HG02571 (cell line): Measurements from ENCODE around the gene SLC10A7.
A peak's percentile ranks its signal among the peaks of the same experiment; 100 is the strongest.

Experiments used
- ATAC-seq: cut with Tn5 transposase; IDR thresholded peaks from one replicate; pipeline ENCODE4 v1.9.1; 2021; ENCODE audit warnings: mild to moderate bottlenecking, moderate library complexity; ENCODE audit not compliant: unreplicated experiment

The SLC10A7 gene

GRCh38 chr4:146521541-146522097 is at the start of gene SLC10A7:
SLC10A7 (minus strand) TSS chr4:146521940; CDS start chr4:146521717, 223 bp downstream.
- ATAC-seq: peak; percentile 85

- no peak for ATAC-seq
Measured at GRCh38 chr4:146567396-146567795, 45.7 kb upstream of the SLC10A7 start.

GRCh38 chr4:146564492-146564891 is 42.8 kb upstream of the SLC10A7 start:
- no peak for ATAC-seq

- ATAC-seq: no peak
Measured at GRCh38 chr4:146550161-146550560, 28.4 kb upstream of the SLC10A7 start.

- no peak for ATAC-seq
Measured at GRCh38 chr4:146548443-146548842, 26.7 kb upstream of the SLC10A7 start.

GRCh38 chr4:146545102-146545501 is 23.4 kb upstream of the SLC10A7 start:
- no peak for ATAC-seq

GRCh38 chr4:146534178-146534577 is 12.4 kb upstream of the SLC10A7 start:
- no peak for ATAC-seq

- ATAC-seq: no peak
Measured at GRCh38 chr4:146525754-146526153, 4.0 kb upstream of the SLC10A7 start.

GRCh38 chr4:146524663-146525062 is 2.9 kb upstream of the SLC10A7 start:
- no peak for ATAC-seq

- ATAC-seq: peak; percentile 4
Measured at GRCh38 chr4:146522869-146523205, 1.1 kb upstream of the SLC10A7 start.

GRCh38 chr4:146522098-146522868 is 543 bp upstream of the SLC10A7 start:
- peak; percentile 84 for ATAC-seq

- ATAC-seq: peak; percentile 38
Measured at GRCh38 chr4:146520896-146521540, 722 bp downstream of the SLC10A7 start.

- no peak for ATAC-seq
Measured at GRCh38 chr4:146514651-146515357, 6.9 kb downstream of the SLC10A7 start.

GRCh38 chr4:146513548-146513947 is 8.2 kb downstream of the SLC10A7 start:
- no peak for ATAC-seq

GRCh38 chr4:146511381-146511780 is 10.4 kb downstream of the SLC10A7 start:
- no peak for ATAC-seq

GRCh38 chr4:146510942-146511341 is 10.8 kb downstream of the SLC10A7 start:
- no peak for ATAC-seq

- ATAC-seq: no peak
Measured at GRCh38 chr4:146508229-146508939, 13.4 kb downstream of the SLC10A7 start.

GRCh38 chr4:146507632-146508031 is 14.1 kb downstream of the SLC10A7 start:
- no peak for ATAC-seq

- no peak for ATAC-seq
Measured at GRCh38 chr4:146506272-146506671, 15.5 kb downstream of the SLC10A7 start.

GRCh38 chr4:146500216-146500615 is 21.5 kb downstream of the SLC10A7 start:
- no peak for ATAC-seq

GRCh38 chr4:146498291-146498690 is 23.4 kb downstream of the SLC10A7 start:
- ATAC-seq: no peak
